ENCODE results near the gene TGM2.

TGM2 gene

DNA sequence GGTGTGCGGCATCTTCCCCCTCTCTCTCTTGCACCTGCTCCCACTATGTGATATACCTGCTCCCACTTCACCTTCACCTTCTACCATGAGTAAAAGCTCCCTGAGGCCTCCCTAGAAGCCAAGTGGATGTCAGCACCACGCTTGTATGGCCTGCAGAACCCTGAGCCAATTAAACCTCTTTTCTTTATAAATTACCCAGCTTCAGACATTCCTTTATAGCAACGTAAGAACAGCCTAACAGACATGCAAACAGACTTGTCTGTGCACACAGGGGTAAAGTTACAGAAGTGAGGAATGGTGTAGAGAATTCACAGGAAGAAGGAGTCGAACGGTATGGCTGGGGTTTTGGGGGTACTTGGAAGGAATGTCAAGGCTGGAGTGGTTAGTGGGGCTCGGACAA is 14.8 kb upstream of the TGM2 start:
- FAIRE-seq (no peak), DNase-seq (ENCODE audit: extremely low spot score, insufficient read length, low read depth) (no peak)

DNA sequence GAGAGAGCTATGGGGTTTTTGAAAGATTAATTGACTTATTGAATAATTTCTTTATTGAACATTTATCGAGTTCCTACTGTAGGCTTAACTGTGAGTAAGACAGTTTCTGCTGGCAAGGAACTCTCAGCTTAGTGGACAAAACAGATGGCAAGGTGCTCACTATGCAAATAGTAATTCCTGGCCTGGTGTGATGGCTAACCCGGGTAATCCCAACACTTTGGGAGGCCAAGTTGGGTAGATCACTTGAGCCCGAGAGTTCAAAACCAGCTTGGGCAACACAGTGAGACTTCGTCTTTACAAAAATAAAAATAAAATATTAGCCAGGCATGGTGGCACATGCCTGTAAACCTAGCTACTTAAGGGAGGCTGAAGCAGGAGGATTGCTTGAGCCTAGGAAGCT is 13.5 kb upstream of the TGM2 start:
- FAIRE-seq (no peak), DNase-seq (ENCODE audit: extremely low spot score, insufficient read length, low read depth) (no peak)

DNA sequence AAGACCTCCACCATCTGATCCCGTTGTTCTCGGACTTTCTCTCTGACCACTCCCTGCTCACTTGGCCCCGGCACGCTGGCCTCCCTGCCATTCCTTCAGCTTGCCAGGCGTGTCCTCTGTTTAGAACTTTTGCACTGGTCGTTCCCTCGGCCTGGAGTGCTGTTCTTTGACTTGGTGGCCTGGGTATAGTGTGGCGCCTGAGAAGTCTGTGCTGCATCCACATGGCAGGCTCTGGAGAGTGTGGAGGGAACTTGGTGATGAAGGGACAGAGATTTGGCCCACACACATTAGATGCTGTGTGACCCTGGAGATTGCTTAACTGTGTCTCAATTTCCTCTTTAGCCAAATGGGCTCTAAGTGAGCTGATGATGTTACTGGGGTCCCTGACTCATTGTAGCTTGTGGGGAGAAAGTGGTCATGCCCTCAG is 13.0 kb upstream of the TGM2 start:
- FAIRE-seq: no peak
- no peak for DNase-seq (ENCODE audit: extremely low spot score, insufficient read length, low read depth)

DNA sequence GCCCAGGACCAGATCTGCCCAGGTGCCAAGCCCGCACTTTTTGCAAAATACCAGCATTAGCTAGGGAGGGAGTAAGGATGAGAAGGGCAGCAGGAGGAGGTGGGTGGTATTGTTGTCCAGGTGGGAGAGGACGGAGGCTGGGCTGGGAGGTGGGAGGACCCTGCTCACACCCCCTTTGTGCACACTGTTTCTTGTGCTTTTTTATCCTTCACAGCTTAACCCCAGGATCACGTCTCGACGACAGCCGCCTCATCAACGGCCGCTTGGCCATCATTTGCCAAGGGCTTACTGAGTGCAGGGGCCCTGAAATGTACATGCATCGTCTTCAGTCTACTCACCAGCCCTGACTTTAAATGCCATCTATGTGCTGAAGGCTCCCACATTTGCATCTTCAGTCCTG is 12.1 kb upstream of the TGM2 start:
- FAIRE-seq (no peak), DNase-seq (ENCODE audit: extremely low spot score, insufficient read length, low read depth) (no peak)

DNA sequence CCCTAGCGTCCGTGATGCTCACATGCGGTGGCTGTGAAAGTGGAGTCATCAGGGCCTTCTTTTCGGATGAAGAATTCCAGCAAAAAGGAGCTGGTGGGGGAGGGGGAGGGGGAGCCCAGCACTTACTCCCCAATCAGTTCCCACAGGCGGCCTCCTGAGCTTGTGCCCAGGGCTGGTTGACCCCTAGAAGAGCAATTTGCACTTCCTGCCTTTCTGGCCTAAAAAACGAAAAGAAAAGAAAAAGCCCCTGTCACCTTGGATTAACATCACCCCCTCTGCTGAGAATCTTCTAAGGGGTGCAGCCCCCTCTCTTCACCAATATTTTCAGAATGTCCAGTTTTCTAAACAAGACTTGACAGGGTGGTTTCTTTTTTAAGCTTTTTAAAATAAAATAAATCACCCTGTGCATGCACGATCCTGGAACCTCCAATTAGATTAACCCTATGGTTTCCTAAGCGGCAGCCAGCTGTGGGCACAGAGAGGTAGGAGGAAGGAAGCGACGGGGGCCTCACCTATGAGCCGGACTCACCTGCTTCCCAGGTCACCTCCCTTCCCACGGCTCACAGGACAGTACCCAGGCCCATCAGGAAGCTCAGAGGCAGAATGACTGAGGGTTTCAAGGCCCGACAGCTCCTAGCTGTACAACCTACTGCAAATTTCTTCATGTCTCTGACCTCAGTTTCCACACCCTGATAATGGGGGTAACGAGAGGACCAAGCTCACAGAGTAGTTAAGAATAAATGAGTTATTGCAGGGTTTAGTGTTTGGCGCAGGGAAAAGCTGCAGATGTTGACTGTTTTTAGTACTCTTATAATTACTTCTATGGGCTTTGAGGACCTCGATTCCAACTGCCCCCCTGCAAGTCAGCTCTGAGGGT is 10.5 kb upstream of the TGM2 start:
- DNase-seq (ENCODE audit: extremely low spot score, insufficient read length, low read depth) (no peak), FAIRE-seq (no peak)

DNA sequence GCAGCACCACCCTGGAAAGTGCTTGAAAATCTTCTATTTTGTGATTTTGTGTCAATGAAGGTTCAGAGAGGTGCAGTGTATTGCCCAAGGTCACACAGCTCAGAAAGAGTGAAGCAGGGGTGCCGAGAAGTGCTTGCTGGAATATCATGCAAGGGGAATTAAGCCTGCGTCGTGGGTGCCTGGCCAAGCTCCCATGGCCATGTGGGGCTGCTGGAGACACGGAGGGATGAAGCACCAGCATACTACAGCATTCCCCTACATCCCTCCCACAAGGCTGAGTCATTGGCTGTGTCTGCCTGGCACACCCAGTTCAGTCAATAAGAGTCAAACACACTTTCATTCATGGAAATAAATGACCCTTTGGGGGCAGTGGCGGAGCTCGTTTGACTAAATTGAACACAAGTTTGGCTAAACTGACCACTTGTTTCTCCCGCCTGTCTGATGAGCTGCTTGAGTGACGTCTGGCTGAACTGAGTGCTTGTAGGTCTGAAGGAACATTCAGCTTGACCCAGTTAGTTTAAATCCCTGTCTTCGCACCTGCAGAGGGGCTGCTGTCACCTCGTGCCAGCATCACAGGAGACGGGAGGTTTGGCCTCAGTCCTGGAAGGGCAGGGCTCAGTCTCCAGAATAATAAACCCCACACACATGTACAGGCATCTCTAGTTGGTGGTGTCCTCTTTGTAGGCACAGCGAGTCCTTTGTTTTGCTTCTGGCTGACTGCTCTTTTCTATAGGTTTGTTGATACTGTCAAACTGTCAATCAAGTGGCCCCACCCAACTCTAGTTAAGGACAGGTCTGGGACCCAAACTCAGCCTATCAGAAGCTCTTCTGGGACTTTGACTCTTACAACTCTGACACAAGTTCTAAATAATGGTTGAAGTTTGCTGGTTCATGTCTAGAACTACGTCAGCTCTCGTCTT is 8.4 kb upstream of the TGM2 start:
- DNase-seq (ENCODE audit: extremely low spot score, insufficient read length, low read depth) (no peak), FAIRE-seq (no peak)

DNA sequence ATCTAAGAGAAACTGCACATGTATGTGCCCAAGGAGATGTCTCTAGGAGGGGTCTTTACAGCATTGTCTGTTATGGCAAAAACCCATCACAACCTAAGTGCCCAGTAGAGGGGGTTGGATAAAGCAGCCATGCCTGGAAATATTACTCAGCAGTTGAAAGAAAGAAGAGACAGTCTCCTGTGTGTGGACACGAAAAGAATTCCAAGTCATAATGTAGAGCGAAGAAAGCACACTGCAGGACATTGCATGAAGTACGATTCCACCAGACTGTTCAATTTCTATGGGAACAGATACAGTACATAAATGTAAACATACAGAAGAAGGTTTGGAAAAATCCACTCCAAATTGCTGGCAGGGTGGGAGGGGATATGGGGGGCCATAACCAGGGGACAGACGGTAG is 7.3 kb upstream of the TGM2 start:
- FAIRE-seq (no peak), DNase-seq (ENCODE audit: extremely low spot score, insufficient read length, low read depth) (no peak)

DNA sequence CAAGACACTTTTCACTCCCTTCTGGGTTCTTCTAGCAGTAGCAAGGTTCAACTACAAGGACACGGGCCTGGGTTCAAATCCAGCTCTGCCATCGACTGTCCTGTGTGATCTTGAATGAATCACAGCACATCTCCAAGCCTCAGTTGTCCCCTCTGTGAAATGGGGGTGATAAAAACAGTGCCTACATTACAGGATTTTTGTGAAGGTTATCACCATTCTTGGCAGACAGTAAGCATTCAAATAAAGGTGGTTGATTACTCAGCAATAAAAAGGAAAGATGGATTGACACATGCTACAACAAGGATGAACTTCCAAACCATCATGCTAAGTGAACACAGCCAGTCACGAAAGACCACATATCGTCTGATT is 6.6 kb upstream of the TGM2 start:
- FAIRE-seq (no peak), DNase-seq (ENCODE audit: extremely low spot score, insufficient read length, low read depth) (no peak)

DNA sequence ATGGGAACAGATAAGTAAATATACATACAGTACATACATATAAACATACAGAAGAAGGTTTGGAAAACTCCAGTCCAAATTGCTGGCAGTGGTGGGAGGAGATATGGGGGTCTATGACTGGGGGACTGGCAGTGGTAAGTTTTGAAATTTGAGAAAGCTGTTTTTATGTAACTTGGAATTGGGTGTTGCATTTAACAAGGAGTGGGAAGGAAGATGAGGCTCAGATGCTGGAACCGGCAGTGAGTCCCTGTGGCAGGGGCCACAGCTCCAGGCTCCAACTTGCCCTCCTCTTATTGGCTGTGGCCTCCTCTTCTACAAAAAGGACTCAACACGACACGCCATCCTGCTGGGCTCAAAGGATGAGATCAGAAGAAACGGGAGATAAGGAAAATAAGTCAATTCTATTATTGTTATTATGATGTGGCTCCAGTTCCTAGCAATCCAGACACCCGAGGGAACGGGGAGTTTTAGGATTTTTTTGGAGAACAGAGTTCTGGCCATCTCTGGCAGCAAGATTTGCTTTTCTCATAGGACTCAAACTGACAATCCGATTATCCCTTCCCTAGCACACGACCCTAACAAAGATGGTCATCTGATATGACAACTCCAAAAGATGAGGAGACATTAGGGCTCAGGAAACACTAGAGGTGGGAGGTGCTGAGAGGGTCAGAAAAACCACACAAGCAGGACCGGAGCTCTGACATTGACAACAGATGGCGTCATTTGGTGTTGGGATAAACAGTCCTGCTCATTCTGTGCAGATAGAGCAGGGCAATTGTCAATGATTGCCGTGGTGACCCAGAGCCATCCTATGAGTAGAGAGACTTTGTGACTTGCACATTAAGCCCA is 6.0 kb upstream of the TGM2 start:
- FAIRE-seq: no peak
- no peak for DNase-seq (ENCODE audit: extremely low spot score, insufficient read length, low read depth)

DNA sequence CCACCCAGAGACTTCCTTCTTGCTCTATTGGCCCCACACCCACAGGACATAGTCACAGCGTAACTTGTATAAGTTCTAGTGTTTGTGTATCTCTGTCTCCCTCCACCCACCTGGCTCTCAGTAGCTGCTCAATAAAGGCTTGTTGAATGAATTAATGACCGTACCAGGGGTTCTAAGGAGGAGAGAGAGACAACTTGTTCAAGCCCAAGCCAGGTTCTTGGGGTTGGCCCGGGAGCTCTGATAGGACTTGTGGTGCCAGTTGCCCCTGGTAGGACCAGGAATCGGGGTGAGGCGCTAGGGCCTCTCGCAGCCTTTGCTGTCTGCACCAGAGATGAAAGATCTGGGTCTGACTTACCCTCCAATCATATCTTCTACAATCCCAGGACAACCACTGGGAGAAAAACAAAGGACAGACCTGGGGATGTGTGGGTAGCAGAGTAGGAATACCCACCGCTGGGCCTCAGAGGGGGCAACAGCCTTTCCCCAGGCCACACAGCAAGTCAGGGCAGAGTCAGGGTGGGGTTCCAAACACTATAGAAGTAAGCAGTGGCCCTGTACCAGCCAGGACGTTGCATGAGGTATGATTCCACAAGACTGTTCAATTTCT is 5.3 kb upstream of the TGM2 start:
- no peak for DNase-seq (ENCODE audit: extremely low spot score, insufficient read length, low read depth)
- FAIRE-seq: no peak

DNA sequence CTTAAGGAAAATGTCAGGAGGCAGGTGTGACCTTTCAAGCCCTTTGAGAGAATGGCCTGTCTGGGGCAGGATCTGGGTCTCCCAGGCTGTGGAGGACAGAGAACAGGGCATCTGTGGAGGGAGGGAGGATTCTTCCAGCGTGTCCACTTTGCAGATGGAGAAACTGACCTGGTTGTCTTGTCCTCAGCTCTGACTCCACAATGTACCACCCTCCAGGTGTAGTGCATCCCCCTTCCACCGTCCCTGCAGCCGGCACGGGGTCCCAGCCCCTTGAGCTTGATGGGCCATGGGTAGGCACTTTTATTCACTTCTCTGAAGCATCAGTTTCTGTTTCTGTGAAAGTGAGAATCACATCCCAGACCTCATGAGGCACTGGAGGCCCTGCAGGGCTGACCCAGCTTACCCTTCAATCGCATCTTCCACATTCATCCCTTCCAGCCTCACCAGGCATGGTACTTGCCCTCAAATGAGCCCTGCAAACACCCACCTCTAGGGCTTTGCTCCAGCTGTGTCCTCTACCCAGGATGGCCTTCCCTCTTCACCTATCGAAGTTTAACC is 4.6 kb upstream of the TGM2 start:
- DNase-seq (ENCODE audit: extremely low spot score, insufficient read length, low read depth) (no peak), FAIRE-seq (no peak)

DNA sequence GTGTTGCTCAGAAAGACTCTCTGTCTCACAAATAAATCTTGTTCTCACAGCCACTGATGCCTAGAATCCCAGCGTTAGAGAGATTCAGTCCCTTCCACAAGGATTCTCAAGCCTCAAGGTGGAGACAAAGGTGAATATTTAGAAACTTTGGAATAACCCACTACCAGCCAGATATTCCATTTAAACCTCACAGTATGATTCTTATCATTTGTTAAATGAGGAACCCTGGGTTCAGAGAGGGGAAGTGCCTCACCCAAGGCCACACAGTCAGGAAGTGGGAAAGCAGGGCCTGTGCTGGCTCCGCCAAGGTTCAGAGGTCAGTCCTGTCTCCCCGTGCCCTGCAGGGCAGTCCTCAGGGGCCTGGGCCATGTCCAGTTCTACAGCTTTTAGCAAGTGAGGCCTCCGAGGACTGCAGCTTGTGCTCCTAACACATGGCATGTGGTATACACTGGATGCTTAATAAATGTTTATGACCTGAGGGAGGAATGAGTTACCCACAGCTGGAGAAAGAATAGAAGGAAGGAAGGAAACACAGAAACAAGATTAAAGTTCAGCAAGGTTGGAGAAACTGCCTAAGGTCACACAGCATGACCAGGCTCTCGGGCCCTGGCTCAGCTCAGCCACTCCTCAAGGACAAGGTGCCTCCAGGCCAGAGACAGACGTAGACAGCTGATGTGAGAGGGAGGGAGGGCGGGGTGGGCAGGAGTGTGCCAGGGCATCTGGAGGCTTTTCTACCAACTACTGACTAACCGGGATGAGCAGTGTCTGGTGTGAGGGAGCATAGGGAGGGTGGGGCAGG is 3.9 kb upstream of the TGM2 start:
- DNase-seq (ENCODE audit: extremely low spot score, insufficient read length, low read depth) (no peak), FAIRE-seq (no peak)

DNA sequence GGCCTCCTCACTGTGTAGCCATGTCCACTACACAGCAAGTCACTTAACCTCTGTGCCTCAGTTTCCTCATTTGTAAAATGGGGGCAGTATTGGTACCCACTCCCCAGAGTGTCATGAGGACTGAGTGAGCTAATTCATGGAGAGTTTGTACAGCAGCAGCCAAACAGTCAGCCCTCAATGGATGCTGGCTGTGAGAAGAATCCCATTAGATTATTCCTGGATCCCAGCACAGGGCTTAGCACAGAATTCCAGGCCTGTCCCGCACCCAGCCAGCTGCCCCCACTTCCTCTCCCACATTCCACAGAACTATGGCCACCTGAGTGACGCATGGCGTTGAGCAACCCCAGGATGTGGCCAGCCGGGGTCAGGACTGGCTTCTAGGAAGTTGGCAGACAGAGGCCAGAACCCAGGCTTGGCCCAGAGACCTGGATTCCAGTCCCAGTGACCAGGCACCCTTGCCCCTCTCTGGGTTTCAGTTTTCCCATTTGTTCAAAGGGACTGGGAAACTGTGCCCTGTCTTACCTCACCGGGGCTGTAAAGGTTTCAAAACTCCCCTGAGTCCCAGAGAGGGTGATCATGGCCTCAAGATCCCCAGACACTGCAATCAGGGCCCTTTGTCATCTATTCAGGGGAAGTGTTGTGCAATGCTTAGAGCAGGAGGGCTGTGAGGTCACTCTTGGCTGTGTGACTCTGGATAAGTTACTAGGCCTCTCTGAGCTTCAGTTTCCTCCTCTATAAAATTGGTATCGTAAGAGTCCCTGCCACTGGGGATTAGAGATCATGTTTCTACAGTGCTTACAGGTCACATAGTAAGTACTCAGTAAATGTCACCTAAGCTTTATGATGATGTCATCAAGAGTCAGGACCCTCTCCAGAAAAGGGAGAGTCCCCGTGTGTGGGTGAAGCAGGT is 3.0 kb upstream of the TGM2 start:
- DNase-seq (ENCODE audit: extremely low spot score, insufficient read length, low read depth): no peak
- FAIRE-seq: no peak

DNA sequence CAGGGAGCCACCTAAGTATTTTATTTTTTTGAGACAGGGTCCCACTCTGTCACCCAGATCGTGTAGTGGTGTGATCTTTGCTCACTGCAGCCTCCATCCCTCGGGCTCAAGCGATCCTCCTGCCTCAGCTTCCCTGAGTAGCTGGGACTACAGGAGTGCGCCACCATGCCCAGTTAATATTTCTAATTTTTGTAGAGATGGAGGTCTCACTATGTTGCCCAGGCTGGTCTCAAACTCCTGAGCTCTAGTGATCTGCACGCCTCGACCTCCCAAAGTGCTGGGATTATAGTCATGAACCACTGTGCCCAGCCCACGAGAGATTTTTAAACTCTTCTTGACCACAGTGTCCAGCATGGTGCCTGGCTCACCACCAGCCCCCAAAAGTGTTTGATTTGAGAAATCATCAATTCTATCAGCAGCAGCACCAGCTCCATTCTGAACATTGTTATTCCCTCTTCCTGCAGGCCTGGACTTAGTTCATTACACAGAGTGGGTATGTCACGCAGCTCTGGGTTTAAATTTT is 2.3 kb upstream of the TGM2 start:
- DNase-seq (ENCODE audit: extremely low spot score, insufficient read length, low read depth) (no peak), FAIRE-seq (no peak)

DNA sequence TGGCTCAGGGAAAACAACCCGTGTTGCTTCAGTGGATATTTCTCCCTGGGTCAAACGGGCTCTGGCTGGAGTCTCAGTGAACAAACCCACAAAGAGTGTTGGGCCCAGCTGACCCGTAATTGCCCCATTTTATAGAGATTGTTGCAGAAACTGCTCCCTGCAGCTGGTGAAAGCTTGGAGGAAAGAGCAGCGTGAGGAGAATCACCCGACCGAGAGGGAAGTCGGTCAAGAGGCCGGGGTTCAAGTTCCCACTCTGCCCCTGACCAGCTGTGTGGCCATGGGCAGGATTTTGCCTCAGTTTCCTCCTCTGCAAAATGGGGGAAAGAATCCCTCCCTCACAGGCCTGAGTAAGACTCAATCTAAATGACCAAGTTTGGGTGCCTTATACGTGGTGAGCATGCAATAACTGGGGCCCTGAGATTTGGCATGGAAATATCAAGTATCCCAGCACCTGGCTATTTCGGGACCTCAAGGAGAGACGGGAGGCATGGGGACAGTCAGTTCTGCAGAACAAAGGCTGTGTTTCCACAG is 1.7 kb upstream of the TGM2 start:
- FAIRE-seq: no peak

DNA sequence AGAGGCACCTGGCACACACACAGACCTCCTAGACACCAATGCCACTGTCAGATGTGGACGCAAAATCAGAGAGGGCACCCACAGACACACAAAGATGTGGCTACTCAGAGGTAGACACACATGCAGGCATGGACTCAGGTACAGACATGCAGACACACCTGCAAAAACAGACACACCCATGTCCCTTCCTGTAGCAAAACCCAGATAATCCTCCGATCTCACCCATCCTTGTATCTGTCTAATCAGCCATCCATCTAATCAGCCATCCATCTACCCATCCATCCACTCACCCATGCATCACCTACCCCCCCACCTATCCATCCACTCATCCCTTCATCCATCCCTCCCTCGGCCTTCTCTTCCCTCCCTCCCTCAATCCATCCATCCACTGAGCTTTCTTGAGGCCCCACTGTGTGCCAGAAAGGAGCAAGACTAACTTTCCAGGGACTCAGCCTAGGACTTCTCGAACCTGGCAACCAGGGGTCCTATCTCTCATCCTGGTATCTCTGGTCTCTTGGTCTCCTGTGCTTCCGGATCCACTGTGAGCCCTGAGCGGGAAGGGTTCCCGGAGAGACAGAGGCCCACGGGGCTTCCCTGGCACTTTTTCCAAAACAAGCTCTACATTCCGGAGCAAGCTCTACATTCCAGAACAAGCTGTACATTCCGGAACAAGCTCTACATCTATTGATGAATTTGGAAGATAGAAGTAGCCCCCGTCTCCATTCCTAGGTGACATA is 1.1 kb upstream of the TGM2 start:
- no peak for DNase-seq (ENCODE audit: extremely low spot score, insufficient read length, low read depth)
- no peak for FAIRE-seq

More for the DNA sequence above, 1.7 kb upstream of the TGM2 start:
- no peak for DNase-seq (ENCODE audit: extremely low spot score, insufficient read length, low read depth)

DNA sequence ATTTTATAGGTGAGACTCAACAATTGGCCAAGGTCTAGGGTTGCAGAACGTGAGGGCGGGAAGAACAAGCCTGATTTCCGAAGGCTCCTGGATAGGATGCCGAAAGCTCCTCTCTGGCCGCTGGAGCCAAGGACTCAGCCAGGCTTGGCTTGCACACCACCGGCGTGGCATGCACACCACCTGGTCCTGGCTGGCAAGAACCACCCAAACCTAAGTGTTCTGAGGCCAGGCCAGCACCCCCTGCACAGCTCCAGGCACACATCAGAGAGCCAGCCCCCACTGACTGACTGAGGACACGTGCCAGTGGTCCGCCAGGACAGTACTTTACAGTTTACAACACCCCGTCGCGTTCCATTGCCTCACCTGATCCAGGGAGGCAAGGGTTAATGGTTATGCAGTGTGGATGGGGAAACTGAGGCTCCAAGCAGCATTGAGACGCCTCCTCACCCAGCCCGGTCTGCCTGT is 414 bp downstream of the TGM2 start:
- FAIRE-seq: no peak

More for the DNA sequence above, 414 bp downstream of the TGM2 start:
- DNase-seq (ENCODE audit: extremely low spot score, insufficient read length, low read depth): no peak

All from GM18507 (cell line).